Activated B cell treated with CpG ODN at 0.5 μM for 24 hours (primary cell): ENCODE data around the gene SDC4. TPM values are rescaled to one million over a fixed set of nuclear protein-coding genes. Genes with fewer than 3 reads are reported as not detected.

Source experiments
- ATAC-seq: fragments of 200-7000 bp; cut with Tn5 transposase; one replicate; pipeline ENCODE4 v1.10.0; 2021; ENCODE audit warnings: low read depth, mild to moderate bottlenecking, moderate library complexity
- CTCF ChIA-PET: fragments of 350-600 bp; sonication (Branson Sonifier 250); formaldehyde crosslinking; loops from one replicate; lab custom pipeline; 2021; ENCODE audit warnings: antibody characterized with exemption; lab: Charles Lee
- POLR2A ChIA-PET: fragments of 350-600 bp; sonication (Branson Sonifier 250); formaldehyde crosslinking; loops from one replicate; lab custom pipeline; 2021; ENCODE audit warnings: antibody characterized with exemption; lab: Charles Lee
- DNase-seq: peaks from one replicate; pipeline ENCODE4 v3.0.0; 2022
- H3K27ac Mint-ChIP-seq: one replicate; pipeline ENCODE4 v1.8.0; 2020; ENCODE audit warnings: mixed read lengths
- H3K27me3 Mint-ChIP-seq: one replicate; pipeline ENCODE4 v1.8.0; 2021; ENCODE audit warnings: mixed read lengths
- H3K36me3 Mint-ChIP-seq: one replicate; pipeline ENCODE4 v1.8.0; 2021; ENCODE audit warnings: low read depth, mixed read lengths
- H3K4me1 Mint-ChIP-seq: one replicate; pipeline ENCODE4 v1.8.0; 2021; ENCODE audit warnings: mixed read lengths
- H3K4me3 Mint-ChIP-seq: one replicate; pipeline ENCODE4 v1.8.0; 2020; ENCODE audit warnings: mild to moderate bottlenecking, mixed read lengths
- H3K9me3 Mint-ChIP-seq: one replicate; pipeline ENCODE4 v1.8.0; 2020; ENCODE audit warnings: mixed read lengths
- intact Hi-C: fragments of 100-400 bp; cut with micrococcal nuclease; formaldehyde crosslinking; loops from one replicate; pipeline ENCODE4 v1.15.1; 2024
- total RNA-seq: library from RNA; stranded (reverse); gene quantifications from 2 replicates; pipeline ENCODE4 v1.2.3, GENCODE V29; 2022
- TF ChIP-seq, protein P1 (sequence below): fragments of 200-600 bp; IDR thresholded peaks from one replicate; pipeline ENCODE4 v1.8.0; 2022; ENCODE audit warnings: antibody characterized with exemption, mild to moderate bottlenecking

Gene SDC4
- total RNA-seq, 1 donor from 2014 or later = not detected

DNA sequence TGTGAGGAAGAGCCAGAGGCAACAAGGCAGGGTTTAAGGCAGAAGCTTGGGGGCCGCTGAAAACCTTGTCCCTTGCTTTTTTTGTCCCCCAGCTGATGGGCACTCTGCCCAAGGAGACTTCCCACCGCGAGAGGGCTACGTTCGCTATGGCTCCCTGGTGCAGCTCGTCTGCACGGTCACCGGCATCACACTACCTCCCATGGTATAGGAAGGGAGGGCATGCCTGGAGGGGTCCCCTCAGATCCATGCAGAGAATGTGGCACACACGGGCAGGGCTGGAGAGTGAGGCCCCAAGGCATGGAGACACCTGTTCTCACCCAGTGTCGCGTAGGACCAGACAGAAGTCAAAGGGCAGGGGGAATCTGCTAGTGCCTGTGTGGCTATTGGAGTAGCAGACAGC is 34.3 kb downstream of the SDC4 start:
- DNase-seq (no peak), ATAC-seq (no peak)
- intact Hi-C loops = no loop called here
- peaks cover 17% of the 10 kb centered on the region for H3K4me1 Mint-ChIP-seq
- H3K4me3 Mint-ChIP-seq = no peak overlapping the region
- H3K27me3 Mint-ChIP-seq = peaks cover 49% of the 10 kb centered on the region
- ChIA-PET CTCF (interaction anchor here (2.8 to 3.9 kb wide), 2 partner anchors 20 to 457 kb away, joined by 10 to 17 read pairs; no protein-coding TSS in a partner anchor), POLR2A (no interaction called here)
- no peak overlapping the region for H3K27ac Mint-ChIP-seq
- no peaks in the 10 kb centered on the region for H3K9me3 Mint-ChIP-seq
- TF ChIP-seq, protein P1, sequence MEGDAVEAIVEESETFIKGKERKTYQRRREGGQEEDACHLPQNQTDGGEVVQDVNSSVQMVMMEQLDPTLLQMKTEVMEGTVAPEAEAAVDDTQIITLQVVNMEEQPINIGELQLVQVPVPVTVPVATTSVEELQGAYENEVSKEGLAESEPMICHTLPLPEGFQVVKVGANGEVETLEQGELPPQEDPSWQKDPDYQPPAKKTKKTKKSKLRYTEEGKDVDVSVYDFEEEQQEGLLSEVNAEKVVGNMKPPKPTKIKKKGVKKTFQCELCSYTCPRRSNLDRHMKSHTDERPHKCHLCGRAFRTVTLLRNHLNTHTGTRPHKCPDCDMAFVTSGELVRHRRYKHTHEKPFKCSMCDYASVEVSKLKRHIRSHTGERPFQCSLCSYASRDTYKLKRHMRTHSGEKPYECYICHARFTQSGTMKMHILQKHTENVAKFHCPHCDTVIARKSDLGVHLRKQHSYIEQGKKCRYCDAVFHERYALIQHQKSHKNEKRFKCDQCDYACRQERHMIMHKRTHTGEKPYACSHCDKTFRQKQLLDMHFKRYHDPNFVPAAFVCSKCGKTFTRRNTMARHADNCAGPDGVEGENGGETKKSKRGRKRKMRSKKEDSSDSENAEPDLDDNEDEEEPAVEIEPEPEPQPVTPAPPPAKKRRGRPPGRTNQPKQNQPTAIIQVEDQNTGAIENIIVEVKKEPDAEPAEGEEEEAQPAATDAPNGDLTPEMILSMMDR = no peak
- H3K36me3 Mint-ChIP-seq = no peaks in the 10 kb centered on the region

DNA sequence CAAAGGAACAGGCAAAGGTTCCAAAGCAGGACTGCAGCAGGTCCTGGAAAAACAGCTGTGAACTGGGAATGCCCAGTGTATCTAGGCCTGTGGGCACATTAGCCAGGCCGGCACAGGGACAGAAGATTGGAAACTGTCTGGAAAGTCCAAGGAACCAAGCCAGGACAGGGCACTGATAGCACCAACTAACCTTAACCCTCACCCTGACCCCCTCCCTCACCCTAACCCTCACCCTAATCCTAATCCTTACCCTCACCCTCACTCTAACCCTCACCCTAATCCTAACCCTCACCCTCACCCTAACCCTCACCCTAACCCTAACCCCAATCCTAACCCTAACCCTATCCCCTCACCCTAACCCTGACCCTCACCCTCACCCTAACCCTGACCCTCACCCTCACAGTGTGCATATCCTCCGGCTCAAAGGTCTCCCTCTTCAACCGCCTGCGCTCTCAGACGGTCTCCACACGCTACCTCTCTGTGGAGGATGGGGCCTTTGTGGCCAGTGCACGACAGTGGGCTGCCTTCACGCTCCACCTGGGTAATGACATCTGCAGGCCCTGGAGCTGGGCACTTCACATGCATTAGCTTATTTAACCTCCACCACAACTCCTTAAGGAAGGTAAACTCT is 35.0 kb downstream of the SDC4 start:
- POLR2A ChIA-PET = no interaction called here
- Mint-ChIP-seq H3K4me3 (no peak overlapping the region), H3K36me3 (no peaks in the 10 kb centered on the region), H3K4me1 (peaks cover 9% of the 10 kb centered on the region), H3K9me3 (no peaks in the 10 kb centered on the region), H3K27ac (no peak overlapping the region), H3K27me3 (peaks cover 52% of the 10 kb centered on the region)
- ATAC-seq (no peak), DNase-seq (no peak)
- TF ChIP-seq, protein P1 = no peak
- CTCF ChIA-PET = interaction anchor here (0.6 to 3.9 kb wide), 6 partner anchors 10 to 458 kb away, joined by 3 to 17 read pairs (median 7); no protein-coding TSS in a partner anchor
- intact Hi-C loops = no loop called here

DNA sequence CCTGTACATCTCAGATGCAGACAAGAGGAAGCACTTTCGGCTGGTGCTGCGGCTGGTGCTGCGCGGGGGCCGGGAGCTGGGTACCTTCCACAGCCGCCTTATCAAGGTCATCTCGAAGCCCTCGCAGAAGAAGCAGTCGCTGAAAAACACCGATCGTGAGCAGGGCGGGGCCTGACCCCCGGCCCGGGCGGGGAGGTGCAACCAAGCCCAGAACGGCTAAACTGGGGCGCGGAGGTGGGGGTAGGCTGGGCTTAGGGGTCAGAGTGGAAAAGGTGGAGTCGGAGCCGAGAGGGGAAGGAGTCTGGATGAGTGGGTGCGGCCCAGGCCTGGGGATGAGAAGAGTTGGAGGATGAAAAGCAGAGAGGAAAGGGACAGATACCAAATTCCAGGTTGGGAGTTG is 36.0 kb downstream of the SDC4 start:
- CTCF ChIA-PET = interaction anchor here (0.7 to 3.9 kb wide), 13 partner anchors 9 to 459 kb away, joined by 3 to 17 read pairs (median 5); no protein-coding TSS in a partner anchor
- POLR2A ChIA-PET = interaction anchor here (1.0 kb wide), 3 partner anchors 9 to 427 kb away, joined by 3 to 4 read pairs (median 3); partner anchors contain the start of genes PIGT and YWHAB
- Mint-ChIP-seq H3K9me3 (no peaks in the 10 kb centered on the region), H3K4me3 (no peak overlapping the region), H3K27me3 (peaks cover 55% of the 10 kb centered on the region), H3K4me1 (peaks cover 7% of the 10 kb centered on the region), H3K36me3 (no peaks in the 10 kb centered on the region), H3K27ac (no peak overlapping the region)
- DNase-seq (no peak), ATAC-seq (no peak)
- intact Hi-C loops = no loop called here
- TF ChIP-seq, protein P1 = no peak

DNA sequence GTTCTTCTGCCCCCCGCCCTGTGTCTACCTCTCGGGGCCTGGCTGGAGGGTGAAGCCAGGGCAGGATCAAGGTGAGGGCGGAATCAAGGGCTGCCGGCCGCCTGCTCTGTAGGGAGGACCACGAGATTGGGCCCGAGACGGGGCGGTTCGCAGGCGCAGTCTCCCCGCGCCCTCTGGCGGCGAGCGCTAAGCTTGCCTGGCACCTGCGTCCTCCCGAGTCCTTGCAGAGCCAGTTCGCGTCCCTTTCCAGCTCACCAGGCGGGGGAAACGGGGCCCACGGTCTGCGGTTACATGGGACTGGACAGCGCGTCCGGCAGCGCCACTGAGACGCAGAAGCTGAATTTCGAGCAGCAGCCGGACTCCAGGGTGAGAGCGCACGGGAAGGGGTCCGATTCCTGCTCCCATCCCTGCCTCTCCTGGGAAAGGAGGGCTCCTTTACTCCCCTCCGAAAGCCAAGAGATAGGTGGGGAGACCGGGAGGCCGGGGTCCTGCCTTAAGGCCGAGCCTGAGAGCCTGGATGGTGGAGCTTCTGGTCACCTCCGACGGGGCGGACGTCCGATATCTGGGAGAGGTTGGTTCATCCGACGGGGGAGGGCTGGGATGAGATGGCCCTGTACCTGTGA is 36.5 kb downstream of the SDC4 start:
- Mint-ChIP-seq H3K4me3 (no peak overlapping the region), H3K27ac (no peak overlapping the region), H3K27me3 (peaks cover 55% of the 10 kb centered on the region), H3K4me1 (peaks cover 7% of the 10 kb centered on the region), H3K36me3 (no peaks in the 10 kb centered on the region), H3K9me3 (no peaks in the 10 kb centered on the region)
- ChIA-PET CTCF (interaction anchor here (0.7 to 3.9 kb wide), 13 partner anchors 9 to 459 kb away, joined by 3 to 17 read pairs (median 5); no protein-coding TSS in a partner anchor), POLR2A (interaction anchor here (1.0 kb wide), 3 partner anchors 10 to 426 kb away, joined by 3 to 4 read pairs (median 3); partner anchors contain the start of genes PIGT and YWHAB)
- ATAC-seq = peak; percentile 89
- TF ChIP-seq, protein P1 = peak; percentile 76
- intact Hi-C loops = no loop called here
- peak; percentile 58 for DNase-seq

DNA sequence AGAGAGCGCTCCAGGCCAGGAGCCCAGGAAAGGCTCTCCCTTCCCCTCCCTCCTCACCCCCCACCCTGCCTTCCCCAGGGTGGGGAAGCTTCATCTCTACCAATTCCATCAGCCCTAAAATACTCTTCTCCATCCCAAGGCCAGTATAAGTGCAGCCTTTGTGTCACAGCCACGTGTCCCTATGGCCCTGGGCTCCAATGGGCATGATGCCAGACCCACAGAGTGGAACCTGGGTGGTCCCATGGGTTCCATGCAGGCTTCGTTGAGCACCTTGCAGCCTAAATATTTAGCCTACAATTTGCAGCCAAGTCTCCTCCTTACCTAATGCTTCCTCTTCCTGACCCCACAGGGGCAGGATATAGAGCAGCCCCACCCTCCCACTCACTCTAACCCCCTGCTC is 39.1 kb downstream of the SDC4 start:
- TF ChIP-seq, protein P1 = no peak
- intact Hi-C loops = no loop called here
- CTCF ChIA-PET = no interaction called here
- H3K4me3 Mint-ChIP-seq = no peak overlapping the region
- H3K36me3 Mint-ChIP-seq = no peaks in the 10 kb centered on the region
- POLR2A ChIA-PET = no interaction called here
- ATAC-seq (no peak), DNase-seq (no peak)
- H3K27me3 Mint-ChIP-seq = peaks cover 57% of the 10 kb centered on the region
- no peaks in the 10 kb centered on the region for H3K9me3 Mint-ChIP-seq
- no peak overlapping the region for H3K27ac Mint-ChIP-seq
- peaks cover 10% of the 10 kb centered on the region for H3K4me1 Mint-ChIP-seq
